Mesodermal cell (in vitro differentiated cells): ENCODE results near the gene USP28.

ENCODE experiments used
- H3K27ac ChIP-seq: 2 replicates; pipeline ENCODE4 v1.7.0; 2013; ENCODE audit warnings: mild to moderate bottlenecking, low read depth, low read length, moderate library complexity; ENCODE audit not compliant: severe bottlenecking
- H3K36me3 ChIP-seq: 2 replicates; pipeline ENCODE4 v1.7.1; 2013; ENCODE audit warnings: mild to moderate bottlenecking, low read length, moderate library complexity; ENCODE audit not compliant: control insufficient read depth, insufficient read depth
- H3K4me1 ChIP-seq: one replicate; pipeline ENCODE4 v1.7.1; 2013; ENCODE audit warnings: mild to moderate bottlenecking, low read length; ENCODE audit not compliant: insufficient read depth, control insufficient read depth, poor library complexity, severe bottlenecking
- H3K4me3 ChIP-seq: 2 replicates; pipeline ENCODE4 v1.7.0; 2013; ENCODE audit warnings: low read length, control low read depth, mild to moderate bottlenecking; ENCODE audit not compliant: insufficient read depth, poor library complexity, severe bottlenecking; ENCODE audit errors: extremely low read depth
- H3K9me3 ChIP-seq: 2 replicates; pipeline ENCODE4 v1.7.1; 2013; ENCODE audit warnings: mild to moderate bottlenecking, low read length, moderate library complexity; ENCODE audit not compliant: control insufficient read depth
- WGBS, 2 experiments: methylation state at CpG; one replicate each; pipeline ENCODE4 v1.1.5; 2013; ENCODE audit warnings: missing lambda C conversion rate in 2 of 2; ENCODE audit not compliant: insufficient coverage in 2 of 2; 5-methylcytosine and 5-hydroxymethylcytosine counted together

USP28 gene

DNA sequence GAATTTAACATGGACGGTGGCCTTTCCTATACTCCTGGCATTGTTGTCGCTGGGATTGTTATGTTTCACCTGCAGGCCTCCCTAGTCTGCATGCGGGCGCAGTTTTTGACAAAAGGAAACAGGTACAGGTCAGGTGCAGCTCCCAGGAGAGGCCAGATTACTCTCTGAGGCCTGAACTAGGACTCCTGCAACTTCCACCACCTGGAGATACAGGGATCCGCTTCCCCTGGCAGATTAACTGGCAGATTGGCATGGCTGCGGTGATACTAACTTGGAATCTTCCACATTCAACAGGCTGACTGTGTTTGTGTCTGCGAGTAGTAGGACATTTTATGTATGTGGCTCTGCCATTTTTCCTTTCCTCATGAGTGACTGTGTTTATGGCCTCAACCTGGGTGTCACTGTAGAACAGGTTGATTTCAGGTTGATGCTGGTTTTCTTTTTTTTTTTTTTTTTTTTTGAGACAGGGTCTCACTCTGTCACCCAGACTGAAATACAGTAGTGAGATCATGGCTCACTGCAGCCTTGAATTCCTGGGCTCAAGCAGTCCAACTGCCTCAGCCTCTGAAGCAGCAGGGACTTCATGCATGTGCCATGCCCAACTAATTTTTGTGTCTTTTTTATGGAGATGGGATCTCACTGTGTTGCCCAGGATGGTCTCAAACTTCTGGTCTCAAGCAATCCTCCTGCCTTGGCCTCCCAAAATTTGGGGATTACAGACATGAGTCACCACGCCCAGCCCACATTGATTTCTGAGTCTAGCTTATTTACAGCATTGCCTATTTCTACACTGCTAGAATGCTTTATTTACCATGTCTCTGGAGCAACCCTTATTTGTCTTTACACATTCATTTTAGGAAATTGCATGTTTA lies 1.7 kb upstream of the USP28 start:
- H3K36me3 ChIP-seq = no peaks in the 10 kb centered on the region
- 92 to 95% methylated on average over 5 to 6 of the region's 8 CpGs for WGBS, 2 experiments
- peaks cover 9% of the 10 kb centered on the region for H3K4me1 ChIP-seq
- H3K27ac ChIP-seq = no peak overlapping the region
- no peak overlapping the region for H3K4me3 ChIP-seq
- H3K9me3 ChIP-seq = no peaks in the 10 kb centered on the region

GRCh38 chr11:113876074-113876797 lies 864 bp upstream of the USP28 start:
- Histone ChIP-seq H3K4me1 (peaks cover 9% of the 10 kb centered on the region), H3K4me3 (peak overlapping the region; percentile 41)
- WGBS, 2 experiments = 87 to 92% methylated on average over 22 to 24 of the region's 24 CpGs

GRCh38 chr11:113874581-113875233 lies 665 bp downstream of the USP28 start:
- 1% methylated on average over 12 of the region's 19 CpGs for WGBS, 2 experiments
- H3K4me1 ChIP-seq = peaks cover 9% of the 10 kb centered on the region
- H3K36me3 ChIP-seq = peaks cover 8% of the 10 kb centered on the region
- H3K9me3 ChIP-seq = no peaks in the 10 kb centered on the region
- H3K27ac ChIP-seq = peak overlapping the region; percentile 49
- H3K4me3 ChIP-seq = peak overlapping the region; percentile 72

More at GRCh38 chr11:113876074-113876797, 864 bp upstream of the USP28 start:
- Histone ChIP-seq H3K36me3 (no peaks in the 10 kb centered on the region), H3K27ac (peak overlapping the region; percentile 94), H3K9me3 (no peaks in the 10 kb centered on the region)

GRCh38 chr11:113874096-113874495 lies 1.3 kb downstream of the USP28 start:
- Histone ChIP-seq H3K4me1 (peaks cover 9% of the 10 kb centered on the region), H3K36me3 (peaks cover 12% of the 10 kb centered on the region), H3K9me3 (no peaks in the 10 kb centered on the region), H3K27ac (no peak overlapping the region), H3K4me3 (peak overlapping the region; percentile 72)
- WGBS, 2 experiments = 60 to 70% methylated on average over 3 to 11 of the region's 19 CpGs

GRCh38 chr11:113873236-113873626 lies 2.1 kb downstream of the USP28 start:
- 20 to 38% methylated on average over 4 of the region's 5 CpGs for WGBS, 2 experiments
- Histone ChIP-seq H3K4me3 (peak overlapping the region; percentile 11), H3K36me3 (peaks cover 12% of the 10 kb centered on the region), H3K27ac (no peak overlapping the region), H3K9me3 (no peaks in the 10 kb centered on the region), H3K4me1 (peaks cover 9% of the 10 kb centered on the region)

- Histone ChIP-seq H3K4me3 (no peak overlapping the region), H3K4me1 (peaks cover 9% of the 10 kb centered on the region), H3K9me3 (no peaks in the 10 kb centered on the region), H3K27ac (no peak overlapping the region), H3K36me3 (peaks cover 25% of the 10 kb centered on the region)
- WGBS, 2 experiments = 94 to 100% methylated on average over 3 of the region's 3 CpGs
Observed at GRCh38 chr11:113871336-113871735, 4.0 kb downstream of the USP28 start.

DNA sequence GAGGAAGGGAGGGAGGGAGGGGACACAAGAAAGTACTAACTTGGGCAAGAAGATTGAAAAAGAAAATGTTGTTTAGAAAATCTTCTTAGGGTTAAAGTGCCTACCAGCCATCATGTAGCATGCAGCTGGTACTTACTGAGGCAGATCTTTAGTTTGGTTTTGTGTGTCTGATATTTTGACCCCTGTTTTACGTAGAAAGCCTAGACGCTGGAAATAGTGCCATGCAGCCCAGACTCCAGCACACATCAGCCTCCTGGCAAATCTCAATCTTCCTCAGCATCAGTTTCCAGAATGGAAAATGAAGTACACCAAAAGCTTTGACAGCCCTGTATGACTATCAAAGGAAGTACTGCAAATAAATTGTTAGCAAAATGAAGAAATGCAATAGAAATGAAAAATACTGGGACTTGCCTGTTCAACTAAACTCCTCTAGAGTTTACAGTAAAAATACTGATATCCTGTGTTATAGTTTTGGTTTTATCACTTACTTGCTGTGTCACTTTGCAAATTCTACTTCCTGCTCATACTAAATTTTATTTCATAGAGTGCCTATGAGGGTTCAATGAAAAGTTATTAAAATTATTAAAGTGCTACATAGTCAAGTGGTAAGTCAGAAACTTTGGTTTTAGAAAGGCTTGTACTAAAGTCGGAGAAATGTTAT lies 7.4 kb downstream of the USP28 start:
- H3K4me1 ChIP-seq = no peaks in the 10 kb centered on the region
- no peaks in the 10 kb centered on the region for H3K9me3 ChIP-seq
- no peak overlapping the region for H3K4me3 ChIP-seq
- 100% methylated on average over 1 to 3 of the region's 3 CpGs for WGBS, 2 experiments
- no peak overlapping the region for H3K27ac ChIP-seq
- H3K36me3 ChIP-seq = peaks cover 34% of the 10 kb centered on the region

GRCh38 chr11:113865873-113866272 lies 9.5 kb downstream of the USP28 start:
- Histone ChIP-seq H3K36me3 (peaks cover 32% of the 10 kb centered on the region), H3K27ac (no peak overlapping the region)
- 93 to 94% methylated on average over 7 to 8 of the region's 8 CpGs for WGBS, 2 experiments

DNA sequence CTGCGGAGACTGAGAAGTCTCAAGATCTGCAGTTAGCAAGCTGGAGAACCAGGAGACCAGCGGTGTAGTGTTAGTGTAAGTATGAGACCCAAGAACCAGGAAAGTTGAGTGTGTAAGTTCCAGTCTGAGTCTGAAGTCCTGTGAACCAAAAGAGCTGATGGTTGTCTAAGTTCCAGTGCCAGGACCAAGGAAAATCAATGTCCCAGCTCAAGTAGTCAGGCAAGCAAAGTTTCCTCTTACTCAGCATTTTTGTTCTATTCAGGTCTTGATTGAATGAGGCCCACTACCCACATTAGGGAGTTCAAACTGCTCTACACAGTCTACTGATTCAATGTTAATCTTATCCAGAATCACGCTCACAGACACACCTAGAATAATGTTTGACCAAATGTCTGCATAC lies 11.0 kb downstream of the USP28 start:
- 96 to 100% methylated on average over 2 to 3 of the region's 3 CpGs for WGBS, 2 experiments
- Histone ChIP-seq H3K27ac (no peak overlapping the region), H3K4me3 (no peak overlapping the region), H3K36me3 (peaks cover 24% of the 10 kb centered on the region), H3K4me1 (peaks cover 8% of the 10 kb centered on the region), H3K9me3 (no peaks in the 10 kb centered on the region)

More at GRCh38 chr11:113865873-113866272, 9.5 kb downstream of the USP28 start:
- H3K9me3 ChIP-seq = no peaks in the 10 kb centered on the region
- H3K4me1 ChIP-seq = peaks cover 8% of the 10 kb centered on the region
- no peak overlapping the region for H3K4me3 ChIP-seq

DNA sequence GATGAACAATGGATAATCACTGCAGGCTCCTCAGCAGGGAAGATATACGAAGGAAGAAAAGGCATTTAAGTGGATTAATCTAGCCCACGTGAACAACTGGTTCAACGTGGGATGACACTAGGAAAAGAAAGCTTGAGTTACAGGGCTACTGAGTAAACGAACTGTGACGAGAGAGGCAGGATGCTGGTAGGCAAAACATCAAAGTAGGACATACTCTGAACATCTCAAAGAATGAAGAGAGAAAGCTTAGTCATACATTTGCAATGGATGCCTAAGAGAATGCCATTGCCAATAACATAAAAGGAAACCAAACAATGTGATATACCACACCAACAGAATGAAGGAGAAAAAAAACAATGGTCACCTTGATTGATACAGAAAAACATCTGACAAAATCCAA lies 12.9 kb downstream of the USP28 start:
- H3K27ac ChIP-seq = no peak overlapping the region
- H3K9me3 ChIP-seq = no peaks in the 10 kb centered on the region
- 19 to 30% methylated on average over 4 to 5 of the region's 5 CpGs for WGBS, 2 experiments

More for the DNA sequence above, 12.9 kb downstream of the USP28 start:
- Histone ChIP-seq H3K36me3 (peaks cover 16% of the 10 kb centered on the region), H3K4me1 (peaks cover 8% of the 10 kb centered on the region), H3K4me3 (no peak overlapping the region)
